ENCODE measurements around the gene P2RY13.

Gene P2RY13

GRCh38 chr3:151315136-151315535, 14.2 kb downstream of the P2RY13 start:
- H3K9ac ChIP-seq (ENCODE audit: low read depth, low read length, poor library complexity), result no peak overlapping the region
- H3K4me3 ChIP-seq (ENCODE audit: low read length in 2 of 2), result no peak overlapping the region
- no peak overlapping the region for H3K23ac ChIP-seq (ENCODE audit: low read depth, low read length, poor library complexity)
- H3K4me2 ChIP-seq (ENCODE audit: insufficient read depth, low read length, poor library complexity, severe bottlenecking), result no peak overlapping the region
- no peak overlapping the region for H2AK5ac ChIP-seq (ENCODE audit: low read depth, low read length)
- no peak overlapping the region for H2AFZ ChIP-seq (ENCODE audit: low read length)
- H3K27ac ChIP-seq (replicated peaks; ENCODE audit: low read length), result no peak overlapping the region
- no peaks in the 10 kb centered on the region for H3K4me1 ChIP-seq (ENCODE audit: control insufficient read depth in 2 of 2, insufficient read depth in 1 of 2, low read depth in 1 of 2, low read length in 2 of 2)
- H2BK5ac ChIP-seq (ENCODE audit: low read length), result no peak overlapping the region
- no peak overlapping the region for H3K4ac ChIP-seq (ENCODE audit: low read length)
- H3K9me3 ChIP-seq (replicated peaks in 1 of 2; ENCODE audit: control insufficient read depth in 2 of 2, insufficient read depth in 1 of 2, low read depth in 1 of 2, low read length in 2 of 2), result no peaks in the 10 kb centered on the region
- no peak overlapping the region for H4K91ac ChIP-seq (ENCODE audit: low read depth, low read length, poor library complexity)
- no peak overlapping the region for H2BK15ac ChIP-seq (ENCODE audit: low read length)
- no peak for DNase-seq (ENCODE audit: low spot score)
- H3K79me1 ChIP-seq (ENCODE audit: low read depth, low read length), result no peaks in the 10 kb centered on the region
- no peaks in the 10 kb centered on the region for H3K27me3 ChIP-seq (ENCODE audit: control insufficient read depth in 3 of 3, insufficient read depth in 3 of 3, low read depth in 1 of 3, low read length in 3 of 3)
- WGBS, 2 donors (ENCODE audit: extremely low coverage in 2 of 2, insufficient read length in 2 of 2, insufficient replicate concordance in 1 of 2), result no CpG with 5 or more reads among the region's 2 CpGs
- no peak overlapping the region for H3K14ac ChIP-seq (ENCODE audit: low read length)
- H2BK12ac ChIP-seq (ENCODE audit: low read length), result no peak overlapping the region
- no peak overlapping the region for H3K18ac ChIP-seq (ENCODE audit: low read length)
- no peak overlapping the region for H4K8ac ChIP-seq (ENCODE audit: low read depth, low read length)
- no peak overlapping the region for H2BK120ac ChIP-seq (ENCODE audit: low read depth, low read length)
- no peaks in the 10 kb centered on the region for H3K36me3 ChIP-seq (replicated peaks in 1 of 2; ENCODE audit: control insufficient read depth in 2 of 2, insufficient read depth in 2 of 2, low read length in 2 of 2)

GRCh38 chr3:151314593-151314992, 14.8 kb downstream of the P2RY13 start:
- Histone ChIP-seq H2AK5ac (ENCODE audit: low read depth, low read length) (no peak overlapping the region), H3K79me1 (ENCODE audit: low read depth, low read length) (no peaks in the 10 kb centered on the region), H2BK120ac (ENCODE audit: low read depth, low read length) (no peak overlapping the region), H3K4me3 (ENCODE audit: low read length in 2 of 2) (no peak overlapping the region), H3K4ac (ENCODE audit: low read length) (no peak overlapping the region), H3K4me2 (ENCODE audit: insufficient read depth, low read length, poor library complexity, severe bottlenecking) (no peak overlapping the region), H3K23ac (ENCODE audit: low read depth, low read length, poor library complexity) (no peak overlapping the region), H2AFZ (ENCODE audit: low read length) (no peak overlapping the region), H3K9ac (ENCODE audit: low read depth, low read length, poor library complexity) (no peak overlapping the region), H2BK5ac (ENCODE audit: low read length) (no peak overlapping the region), H3K27me3 (ENCODE audit: control insufficient read depth in 3 of 3, insufficient read depth in 3 of 3, low read depth in 1 of 3, low read length in 3 of 3) (no peaks in the 10 kb centered on the region), H3K14ac (ENCODE audit: low read length) (no peak overlapping the region), H2BK12ac (ENCODE audit: low read length) (no peak overlapping the region), H3K4me1 (ENCODE audit: control insufficient read depth in 2 of 2, insufficient read depth in 1 of 2, low read depth in 1 of 2, low read length in 2 of 2) (no peaks in the 10 kb centered on the region), H2BK15ac (ENCODE audit: low read length) (no peak overlapping the region), H3K9me3 (replicated peaks in 1 of 2; ENCODE audit: control insufficient read depth in 2 of 2, insufficient read depth in 1 of 2, low read depth in 1 of 2, low read length in 2 of 2) (no peaks in the 10 kb centered on the region), H4K8ac (ENCODE audit: low read depth, low read length) (no peak overlapping the region), H3K36me3 (replicated peaks in 1 of 2; ENCODE audit: control insufficient read depth in 2 of 2, insufficient read depth in 2 of 2, low read length in 2 of 2) (no peaks in the 10 kb centered on the region), H4K91ac (ENCODE audit: low read depth, low read length, poor library complexity) (no peak overlapping the region), H3K27ac (replicated peaks; ENCODE audit: low read length) (no peak overlapping the region), H3K18ac (ENCODE audit: low read length) (no peak overlapping the region)
- WGBS, 2 donors (ENCODE audit: extremely low coverage in 2 of 2, insufficient read length in 2 of 2, insufficient replicate concordance in 1 of 2), result no CpG with 5 or more reads among the region's 5 CpGs
- no peak for DNase-seq (ENCODE audit: low spot score)

GRCh38 chr3:151314137-151314536, 15.2 kb downstream of the P2RY13 start:
- Histone ChIP-seq H2BK5ac (ENCODE audit: low read length) (no peak overlapping the region), H3K4me3 (ENCODE audit: low read length in 2 of 2) (no peak overlapping the region), H3K18ac (ENCODE audit: low read length) (no peak overlapping the region), H3K79me1 (ENCODE audit: low read depth, low read length) (no peaks in the 10 kb centered on the region), H2BK120ac (ENCODE audit: low read depth, low read length) (no peak overlapping the region), H3K36me3 (replicated peaks in 1 of 2; ENCODE audit: control insufficient read depth in 2 of 2, insufficient read depth in 2 of 2, low read length in 2 of 2) (no peaks in the 10 kb centered on the region), H3K4me1 (ENCODE audit: control insufficient read depth in 2 of 2, insufficient read depth in 1 of 2, low read depth in 1 of 2, low read length in 2 of 2) (no peaks in the 10 kb centered on the region), H3K23ac (ENCODE audit: low read depth, low read length, poor library complexity) (no peak overlapping the region), H3K4me2 (ENCODE audit: insufficient read depth, low read length, poor library complexity, severe bottlenecking) (no peak overlapping the region), H3K9me3 (replicated peaks in 1 of 2; ENCODE audit: control insufficient read depth in 2 of 2, insufficient read depth in 1 of 2, low read depth in 1 of 2, low read length in 2 of 2) (no peaks in the 10 kb centered on the region), H3K27me3 (ENCODE audit: control insufficient read depth in 3 of 3, insufficient read depth in 3 of 3, low read depth in 1 of 3, low read length in 3 of 3) (no peaks in the 10 kb centered on the region), H3K4ac (ENCODE audit: low read length) (no peak overlapping the region), H2AK5ac (ENCODE audit: low read depth, low read length) (no peak overlapping the region), H4K8ac (ENCODE audit: low read depth, low read length) (no peak overlapping the region), H4K91ac (ENCODE audit: low read depth, low read length, poor library complexity) (no peak overlapping the region), H2BK15ac (ENCODE audit: low read length) (no peak overlapping the region), H3K27ac (replicated peaks; ENCODE audit: low read length) (no peak overlapping the region), H2AFZ (ENCODE audit: low read length) (no peak overlapping the region), H2BK12ac (ENCODE audit: low read length) (no peak overlapping the region), H3K14ac (ENCODE audit: low read length) (no peak overlapping the region), H3K9ac (ENCODE audit: low read depth, low read length, poor library complexity) (no peak overlapping the region)
- no peak for DNase-seq (ENCODE audit: low spot score)
- no CpG with 5 or more reads among the region's 2 CpGs for WGBS, 2 donors (ENCODE audit: extremely low coverage in 2 of 2, insufficient read length in 2 of 2, insufficient replicate concordance in 1 of 2)

GRCh38 chr3:151312972-151313371, 16.4 kb downstream of the P2RY13 start:
- Histone ChIP-seq H3K9ac (ENCODE audit: low read depth, low read length, poor library complexity) (no peak overlapping the region), H3K4me3 (ENCODE audit: low read length in 2 of 2) (no peak overlapping the region), H3K23ac (ENCODE audit: low read depth, low read length, poor library complexity) (no peak overlapping the region), H2AFZ (ENCODE audit: low read length) (no peak overlapping the region), H3K36me3 (replicated peaks in 1 of 2; ENCODE audit: control insufficient read depth in 2 of 2, insufficient read depth in 2 of 2, low read length in 2 of 2) (no peaks in the 10 kb centered on the region), H4K91ac (ENCODE audit: low read depth, low read length, poor library complexity) (no peak overlapping the region), H3K4ac (ENCODE audit: low read length) (no peak overlapping the region), H3K14ac (ENCODE audit: low read length) (no peak overlapping the region), H2BK15ac (ENCODE audit: low read length) (no peak overlapping the region), H4K8ac (ENCODE audit: low read depth, low read length) (no peak overlapping the region), H3K27me3 (ENCODE audit: control insufficient read depth in 3 of 3, insufficient read depth in 3 of 3, low read depth in 1 of 3, low read length in 3 of 3) (no peaks in the 10 kb centered on the region), H3K27ac (replicated peaks; ENCODE audit: low read length) (no peak overlapping the region), H3K79me1 (ENCODE audit: low read depth, low read length) (no peaks in the 10 kb centered on the region), H3K18ac (ENCODE audit: low read length) (no peak overlapping the region), H2BK120ac (ENCODE audit: low read depth, low read length) (no peak overlapping the region), H3K4me2 (ENCODE audit: insufficient read depth, low read length, poor library complexity, severe bottlenecking) (no peak overlapping the region), H2BK5ac (ENCODE audit: low read length) (no peak overlapping the region), H3K4me1 (ENCODE audit: control insufficient read depth in 2 of 2, insufficient read depth in 1 of 2, low read depth in 1 of 2, low read length in 2 of 2) (no peaks in the 10 kb centered on the region), H2AK5ac (ENCODE audit: low read depth, low read length) (no peak overlapping the region), H3K9me3 (replicated peaks in 1 of 2; ENCODE audit: control insufficient read depth in 2 of 2, insufficient read depth in 1 of 2, low read depth in 1 of 2, low read length in 2 of 2) (no peaks in the 10 kb centered on the region), H2BK12ac (ENCODE audit: low read length) (no peak overlapping the region)
- DNase-seq (ENCODE audit: low spot score), result no peak
- WGBS, 2 donors (ENCODE audit: extremely low coverage in 2 of 2, insufficient read length in 2 of 2, insufficient replicate concordance in 1 of 2), result no CpG with 5 or more reads among the region's 3 CpGs
